ENCODE data around the gene CDK16. TPM values are rescaled to one million over a fixed set of nuclear protein-coding genes. Genes with fewer than 3 reads are reported as not detected.
A peak's percentile ranks its signal among the peaks of the same experiment; 100 is the strongest.

The CDK16 gene
- total RNA-seq, 1 donor from 2014 or later: 59.2 TPM

DNA sequence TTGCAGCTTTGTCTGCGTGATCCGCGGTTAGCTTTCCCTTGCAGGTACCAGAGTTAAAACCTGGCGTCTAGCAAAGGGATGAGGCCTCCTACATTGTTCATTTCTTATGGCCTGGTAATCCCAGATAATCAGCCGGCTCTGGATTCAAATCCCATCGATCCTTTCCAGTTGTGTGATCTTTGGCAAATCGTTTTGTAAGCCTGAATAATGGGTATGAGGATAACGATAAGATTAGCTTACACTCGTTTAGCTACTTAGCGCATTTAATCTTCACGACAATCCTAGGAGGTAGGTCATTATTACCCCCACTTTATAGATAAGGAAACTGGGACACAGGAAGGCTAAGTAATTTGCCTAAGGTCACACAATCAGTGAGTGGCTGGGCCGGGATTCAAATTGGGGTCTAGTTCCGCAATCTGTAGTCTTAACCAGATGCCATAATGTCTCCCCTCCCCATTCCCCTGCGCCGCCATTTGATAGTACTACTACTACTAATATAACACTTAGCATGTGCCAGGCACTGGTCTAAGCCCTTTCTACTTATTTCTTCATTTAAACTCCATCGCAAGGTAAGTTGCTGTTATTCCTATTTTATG, 26.6 kb upstream of the CDK16 start:
- Histone ChIP-seq H3K27me3 (ENCODE audit: low read depth) (no peaks in the 10 kb centered on the region), H3K36me3 (peaks cover 3% of the 10 kb centered on the region), H3K9me3 (no peaks in the 10 kb centered on the region), H3K4me1 (peaks cover 26% of the 10 kb centered on the region), H3K4me3 (peak overlapping the region; percentile 65), H3K27ac (no peak overlapping the region)
- DNase-seq (no peak), ATAC-seq (no peak)
- intact Hi-C loops (cut with DNase I): no loop called here
- TF ChIP-seq, protein P1, sequence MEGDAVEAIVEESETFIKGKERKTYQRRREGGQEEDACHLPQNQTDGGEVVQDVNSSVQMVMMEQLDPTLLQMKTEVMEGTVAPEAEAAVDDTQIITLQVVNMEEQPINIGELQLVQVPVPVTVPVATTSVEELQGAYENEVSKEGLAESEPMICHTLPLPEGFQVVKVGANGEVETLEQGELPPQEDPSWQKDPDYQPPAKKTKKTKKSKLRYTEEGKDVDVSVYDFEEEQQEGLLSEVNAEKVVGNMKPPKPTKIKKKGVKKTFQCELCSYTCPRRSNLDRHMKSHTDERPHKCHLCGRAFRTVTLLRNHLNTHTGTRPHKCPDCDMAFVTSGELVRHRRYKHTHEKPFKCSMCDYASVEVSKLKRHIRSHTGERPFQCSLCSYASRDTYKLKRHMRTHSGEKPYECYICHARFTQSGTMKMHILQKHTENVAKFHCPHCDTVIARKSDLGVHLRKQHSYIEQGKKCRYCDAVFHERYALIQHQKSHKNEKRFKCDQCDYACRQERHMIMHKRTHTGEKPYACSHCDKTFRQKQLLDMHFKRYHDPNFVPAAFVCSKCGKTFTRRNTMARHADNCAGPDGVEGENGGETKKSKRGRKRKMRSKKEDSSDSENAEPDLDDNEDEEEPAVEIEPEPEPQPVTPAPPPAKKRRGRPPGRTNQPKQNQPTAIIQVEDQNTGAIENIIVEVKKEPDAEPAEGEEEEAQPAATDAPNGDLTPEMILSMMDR (IDR thresholded peaks at IDR 0.05): no peak

DNA sequence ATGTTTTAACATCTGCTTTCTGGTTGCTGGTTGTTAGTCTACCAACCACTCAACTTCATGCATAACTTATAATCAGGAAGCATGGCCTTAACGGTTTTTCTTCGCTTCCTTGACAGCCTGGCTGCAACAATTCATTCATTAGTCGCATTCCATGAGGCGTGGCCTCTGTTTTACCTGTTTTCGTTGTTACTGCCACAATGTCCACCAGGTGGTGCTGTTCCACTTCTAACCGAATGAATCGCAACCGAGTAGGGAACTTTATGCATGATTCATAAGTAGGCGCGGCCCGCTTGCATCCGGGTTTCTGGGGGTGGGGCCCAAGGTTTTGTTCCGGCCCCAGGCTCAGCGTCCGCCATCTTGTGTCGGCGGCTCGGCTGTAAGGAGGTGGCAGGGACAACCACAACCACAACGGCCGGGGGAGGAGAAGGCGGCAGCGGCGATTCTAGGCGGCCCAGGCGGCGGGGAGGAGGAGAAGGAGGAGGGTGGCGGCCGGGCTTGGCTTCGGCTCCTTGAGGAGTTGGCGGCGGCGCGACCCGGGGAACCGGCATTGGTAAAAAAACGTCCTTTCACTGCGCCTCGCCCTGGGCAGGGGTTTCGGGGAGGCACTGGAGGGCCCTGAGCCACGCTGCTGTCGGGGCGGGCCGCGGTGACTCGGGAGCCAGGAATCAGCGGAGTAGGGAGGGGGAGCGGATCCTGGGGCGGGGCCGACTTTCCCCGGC, 24.8 kb upstream of the CDK16 start, which contains the start of gene UBA1:
TSS of gene UBA1 (plus strand) at position 355 of the 719 bp plus-strand sequence. CDS start 4,974 bp downstream, outside the sequence.
- TF ChIP-seq, protein P1 (IDR thresholded peaks at IDR 0.05): peak; percentile 62
- peak; percentile 95 for ATAC-seq
- H3K9me3 ChIP-seq: no peaks in the 10 kb centered on the region
- H3K4me3 ChIP-seq: peak within 1 kb of the TSS; percentile 71
- DNase-seq: peak; percentile 93
- intact Hi-C loops (cut with DNase I): no loop called here
- no peaks in the 10 kb centered on the region for H3K27me3 ChIP-seq (ENCODE audit: low read depth)
- H3K4me1 ChIP-seq: peaks cover 34% of the 10 kb centered on the region
- H3K27ac ChIP-seq: peak within 1 kb of the TSS; percentile 93
- H3K36me3 ChIP-seq: peaks cover 8% of the 10 kb centered on the region

DNA sequence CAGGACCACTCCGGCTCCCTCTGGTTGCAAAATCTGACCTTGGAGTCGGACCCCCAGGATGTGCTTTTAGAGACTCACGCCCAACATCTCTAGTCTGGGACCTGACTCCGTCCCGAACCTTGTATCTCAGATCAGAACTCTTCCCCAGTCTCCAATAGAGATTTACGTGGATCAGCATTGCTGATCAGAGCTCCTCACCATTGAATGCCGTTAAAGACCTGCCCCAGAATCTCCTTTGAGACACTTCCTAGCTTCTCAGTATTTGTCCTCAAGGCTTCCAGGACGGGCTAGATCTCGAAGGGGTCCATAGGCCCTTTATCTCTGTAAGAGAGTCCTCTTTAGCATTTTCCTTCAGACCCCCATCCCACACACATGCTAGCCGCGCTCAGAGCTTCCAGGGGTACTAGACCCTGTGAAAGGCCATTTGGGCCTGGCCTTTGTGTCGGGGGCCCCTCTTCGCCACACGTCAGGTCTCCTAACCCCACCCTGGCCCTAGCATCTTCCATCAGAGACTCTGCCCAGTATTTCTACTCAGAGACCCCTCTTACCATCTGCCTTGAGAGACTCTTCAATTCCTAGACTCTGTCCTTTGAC, 24.2 kb upstream of the CDK16 start:
- H3K4me1 ChIP-seq: peaks cover 34% of the 10 kb centered on the region
- DNase-seq: no peak
- H3K4me3 ChIP-seq: peak overlapping the region; percentile 71
- H3K27ac ChIP-seq: peak overlapping the region; percentile 93
- no peaks in the 10 kb centered on the region for H3K9me3 ChIP-seq
- peaks cover 15% of the 10 kb centered on the region for H3K36me3 ChIP-seq
- no peaks in the 10 kb centered on the region for H3K27me3 ChIP-seq (ENCODE audit: low read depth)
- ATAC-seq: peak in 1 of 2 donors; percentile 10
- intact Hi-C loops (cut with DNase I): no loop called here
- TF ChIP-seq, protein P1 (IDR thresholded peaks at IDR 0.05): no peak

DNA sequence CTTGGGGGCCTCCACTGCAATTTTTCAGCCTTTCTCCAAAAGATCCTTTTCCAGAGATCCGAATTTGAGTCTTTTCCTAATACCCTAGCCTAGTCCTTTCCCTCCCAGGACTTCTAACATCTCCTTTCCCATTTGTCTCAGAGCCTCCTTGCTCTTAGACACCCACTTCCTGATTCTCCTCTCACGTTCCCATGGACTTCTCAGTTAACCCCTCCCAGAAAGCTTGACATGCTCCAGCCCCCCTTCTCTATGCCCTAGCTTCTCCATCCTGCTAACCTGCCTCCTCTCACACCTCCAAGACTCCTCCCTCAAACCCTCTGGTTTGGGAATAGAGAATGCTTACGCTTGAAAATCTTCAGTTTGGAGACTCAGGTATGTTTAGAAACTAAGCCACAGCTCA, 22.4 kb upstream of the CDK16 start:
- Histone ChIP-seq H3K4me3 (peak overlapping the region; percentile 3), H3K4me1 (peaks cover 34% of the 10 kb centered on the region), H3K27me3 (ENCODE audit: low read depth) (no peaks in the 10 kb centered on the region), H3K36me3 (peaks cover 33% of the 10 kb centered on the region), H3K27ac (no peak overlapping the region), H3K9me3 (no peaks in the 10 kb centered on the region)
- TF ChIP-seq, protein P1 (IDR thresholded peaks at IDR 0.05): no peak
- intact Hi-C loops (cut with DNase I): no loop called here
- DNase-seq (no peak), ATAC-seq (no peak)

DNA sequence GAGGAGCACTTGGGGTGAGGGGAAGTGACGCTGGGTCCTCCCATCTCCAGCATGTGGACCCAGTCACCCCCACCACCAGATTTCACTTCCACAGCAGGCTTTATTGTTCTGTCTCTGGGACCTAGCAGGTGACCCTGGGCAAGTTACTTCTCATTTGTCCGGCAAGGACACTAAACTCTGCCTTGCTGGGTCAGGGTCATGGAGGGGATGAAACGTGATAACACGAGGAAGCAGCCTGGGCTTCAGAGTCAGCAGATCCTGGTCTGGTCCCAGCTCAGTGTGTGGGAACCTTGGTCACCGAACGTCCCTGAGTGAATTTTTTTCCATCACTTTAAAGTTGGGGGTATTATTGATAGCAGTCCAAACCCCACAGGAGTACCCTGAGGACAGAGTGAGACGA, 21.0 kb upstream of the CDK16 start:
- H3K27ac ChIP-seq: no peak overlapping the region
- intact Hi-C loops (cut with DNase I): no loop called here
- peaks cover 47% of the 10 kb centered on the region for H3K36me3 ChIP-seq
- H3K4me3 ChIP-seq: no peak overlapping the region
- peaks cover 34% of the 10 kb centered on the region for H3K4me1 ChIP-seq
- no peaks in the 10 kb centered on the region for H3K9me3 ChIP-seq
- TF ChIP-seq, protein P1 (IDR thresholded peaks at IDR 0.05): no peak
- no peak for DNase-seq
- no peaks in the 10 kb centered on the region for H3K27me3 ChIP-seq (ENCODE audit: low read depth)
- ATAC-seq: no peak
